Measurements from ENCODE around the gene HMX3.

HMX3 gene

GRCh38 chr10:123117644-123118417 lies 17.9 kb upstream of the HMX3 start:
- DNase-seq (ENCODE audit: low read depth) = no peak
- no peak overlapping the region for H3K4me3 ChIP-seq (ENCODE audit: low read length)
- peak; percentile 8 for TF ChIP-seq CTCF (IDR thresholded peaks at IDR 0.05; ENCODE audit: insufficient read depth, low read depth, low read length, missing control alignments)

GRCh38 chr10:123119081-123119480 lies 16.7 kb upstream of the HMX3 start:
- TF ChIP-seq CTCF (IDR thresholded peaks at IDR 0.05; ENCODE audit: insufficient read depth, low read depth, low read length, missing control alignments) = no peak
- no peak overlapping the region for H3K4me3 ChIP-seq (ENCODE audit: low read length)
- no peak for DNase-seq (ENCODE audit: low read depth)

GRCh38 chr10:123126246-123126645 lies 9.5 kb upstream of the HMX3 start:
- no peak for TF ChIP-seq CTCF (IDR thresholded peaks at IDR 0.05; ENCODE audit: insufficient read depth, low read depth, low read length, missing control alignments)
- DNase-seq (ENCODE audit: low read depth) = no peak
- no peak overlapping the region for H3K4me3 ChIP-seq (ENCODE audit: low read length)

GRCh38 chr10:123129618-123130271 lies 6.0 kb upstream of the HMX3 start:
- peak; percentile 66 for DNase-seq (ENCODE audit: low read depth)
- no peak overlapping the region for H3K4me3 ChIP-seq (ENCODE audit: low read length)
- no peak for TF ChIP-seq CTCF (IDR thresholded peaks at IDR 0.05; ENCODE audit: insufficient read depth, low read depth, low read length, missing control alignments)

- peak; percentile 89 for TF ChIP-seq CTCF (IDR thresholded peaks at IDR 0.05; ENCODE audit: insufficient read depth, low read depth, low read length, missing control alignments)
- DNase-seq (ENCODE audit: low read depth) = peak; percentile 84
- peak overlapping the region; percentile 7 for H3K4me3 ChIP-seq (ENCODE audit: low read length)
Observed at GRCh38 chr10:123132576-123133477, 2.9 kb upstream of the HMX3 start.

- no peak overlapping the region for H3K4me3 ChIP-seq (ENCODE audit: low read length)
- TF ChIP-seq CTCF (IDR thresholded peaks at IDR 0.05; ENCODE audit: insufficient read depth, low read depth, low read length, missing control alignments) = no peak
- DNase-seq (ENCODE audit: low read depth) = no peak
Observed at GRCh38 chr10:123133541-123134342, 2.0 kb upstream of the HMX3 start.
